Esophagus muscularis mucosa (tissue), 4 donors: Measurements from ENCODE around the gene DHRS12.

Source experiments
- CTCF ChIP-seq, 3 experiments: fragments of 200-600 bp in 2 of 3; fragments of 450-650 bp in 1 of 3; sonication (generic) in 2 of 3; IDR thresholded peaks; one replicate each; pipeline ENCODE4 v1.5.1; 2017 to 2019; ENCODE audit warnings: antibody characterized with exemption in 3 of 3, mild to moderate bottlenecking in 2 of 3, moderate library complexity in 1 of 3
- EP300 ChIP-seq: sonication (generic); formaldehyde crosslinking; IDR thresholded peaks from one replicate; pipeline ENCODE4 v1.6.1; 2017; ENCODE audit warnings: antibody characterized with exemption
- POLR2A ChIP-seq: fragments of 450-650 bp; IDR thresholded peaks from one replicate; pipeline ENCODE4 v1.6.1; 2017; ENCODE audit warnings: antibody characterized with exemption, moderate library complexity, mild to moderate bottlenecking, low read depth
- POLR2AphosphoS5 ChIP-seq, 2 donors: sonication (generic); formaldehyde crosslinking; IDR thresholded peaks; one replicate each; pipeline ENCODE4 v1.6.1; 2017; ENCODE audit warnings: antibody characterized with exemption in 2 of 2

GRCh38 chr13:51721496-51721895 is 82.5 kb downstream of the DHRS12 start:
- TF ChIP-seq EP300 (no peak), CTCF (IDR thresholded peaks at IDR 0.05) (no peak), POLR2A (no peak), POLR2AphosphoS5 (IDR thresholded peaks at IDR 0.05) (no peak)
